ENCODE measurements around the gene SLC9A3.

SLC9A3 gene

GRCh38 chr5:457195-457961 lies 66.9 kb downstream of the SLC9A3 start:
- TF ChIP-seq, protein P1, sequence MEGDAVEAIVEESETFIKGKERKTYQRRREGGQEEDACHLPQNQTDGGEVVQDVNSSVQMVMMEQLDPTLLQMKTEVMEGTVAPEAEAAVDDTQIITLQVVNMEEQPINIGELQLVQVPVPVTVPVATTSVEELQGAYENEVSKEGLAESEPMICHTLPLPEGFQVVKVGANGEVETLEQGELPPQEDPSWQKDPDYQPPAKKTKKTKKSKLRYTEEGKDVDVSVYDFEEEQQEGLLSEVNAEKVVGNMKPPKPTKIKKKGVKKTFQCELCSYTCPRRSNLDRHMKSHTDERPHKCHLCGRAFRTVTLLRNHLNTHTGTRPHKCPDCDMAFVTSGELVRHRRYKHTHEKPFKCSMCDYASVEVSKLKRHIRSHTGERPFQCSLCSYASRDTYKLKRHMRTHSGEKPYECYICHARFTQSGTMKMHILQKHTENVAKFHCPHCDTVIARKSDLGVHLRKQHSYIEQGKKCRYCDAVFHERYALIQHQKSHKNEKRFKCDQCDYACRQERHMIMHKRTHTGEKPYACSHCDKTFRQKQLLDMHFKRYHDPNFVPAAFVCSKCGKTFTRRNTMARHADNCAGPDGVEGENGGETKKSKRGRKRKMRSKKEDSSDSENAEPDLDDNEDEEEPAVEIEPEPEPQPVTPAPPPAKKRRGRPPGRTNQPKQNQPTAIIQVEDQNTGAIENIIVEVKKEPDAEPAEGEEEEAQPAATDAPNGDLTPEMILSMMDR (IDR thresholded peaks at IDR 0.05; ENCODE audit: low read depth, low read length): no peak
- DNase-seq (ENCODE audit: low read depth, low spot score): no peak
- no peak overlapping the region for H3K4me3 ChIP-seq (ENCODE audit: low read depth, low read length)
- in situ Hi-C loops (cut with HindIII; ENCODE audit: low sequenced_read_pairs): no loop called here

- in situ Hi-C loops (cut with HindIII; ENCODE audit: low sequenced_read_pairs): no loop called here
- TF ChIP-seq, protein P1 (IDR thresholded peaks at IDR 0.05; ENCODE audit: low read depth, low read length): no peak
- no peak for DNase-seq (ENCODE audit: low read depth, low spot score)
These were observed 67.7 kb downstream of the SLC9A3 start for GRCh38 chr5:456351-457194.

DNA sequence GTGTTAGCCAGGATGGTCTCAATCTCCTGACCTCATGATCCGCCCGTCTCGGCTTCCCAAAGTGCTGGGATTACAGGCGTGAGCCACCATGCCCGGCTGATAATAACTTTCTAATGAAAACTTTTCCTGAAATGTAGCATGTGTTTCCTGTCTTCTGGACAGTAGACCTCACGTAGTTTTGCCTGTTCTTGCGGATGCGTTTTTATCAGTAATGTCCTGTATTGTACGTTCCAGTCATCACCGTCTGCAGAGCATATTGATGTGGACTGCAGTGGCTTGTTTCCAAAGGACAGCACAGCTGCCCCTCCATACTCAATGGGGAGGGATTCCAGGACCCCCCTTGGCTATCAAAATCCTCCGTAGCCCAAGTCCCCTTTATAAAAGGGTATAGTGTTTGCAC lies 68.4 kb downstream of the SLC9A3 start:
- TF ChIP-seq, protein P1 (IDR thresholded peaks at IDR 0.05; ENCODE audit: low read depth, low read length): no peak
- in situ Hi-C loops (cut with HindIII; ENCODE audit: low sequenced_read_pairs): no loop called here
- H3K4me3 ChIP-seq (ENCODE audit: low read depth, low read length): no peak overlapping the region
- DNase-seq (ENCODE audit: low read depth, low spot score): no peak

More at GRCh38 chr5:456351-457194, 67.7 kb downstream of the SLC9A3 start:
- no peak overlapping the region for H3K4me3 ChIP-seq (ENCODE audit: low read depth, low read length)

- TF ChIP-seq, protein P1 (IDR thresholded peaks at IDR 0.05; ENCODE audit: low read depth, low read length): no peak
- in situ Hi-C loops (cut with HindIII; ENCODE audit: low sequenced_read_pairs): no loop called here
- no peak overlapping the region for H3K4me3 ChIP-seq (ENCODE audit: low read depth, low read length)
- no peak for DNase-seq (ENCODE audit: low read depth, low spot score)
These were observed 69.3 kb downstream of the SLC9A3 start for GRCh38 chr5:454936-455335.

DNA sequence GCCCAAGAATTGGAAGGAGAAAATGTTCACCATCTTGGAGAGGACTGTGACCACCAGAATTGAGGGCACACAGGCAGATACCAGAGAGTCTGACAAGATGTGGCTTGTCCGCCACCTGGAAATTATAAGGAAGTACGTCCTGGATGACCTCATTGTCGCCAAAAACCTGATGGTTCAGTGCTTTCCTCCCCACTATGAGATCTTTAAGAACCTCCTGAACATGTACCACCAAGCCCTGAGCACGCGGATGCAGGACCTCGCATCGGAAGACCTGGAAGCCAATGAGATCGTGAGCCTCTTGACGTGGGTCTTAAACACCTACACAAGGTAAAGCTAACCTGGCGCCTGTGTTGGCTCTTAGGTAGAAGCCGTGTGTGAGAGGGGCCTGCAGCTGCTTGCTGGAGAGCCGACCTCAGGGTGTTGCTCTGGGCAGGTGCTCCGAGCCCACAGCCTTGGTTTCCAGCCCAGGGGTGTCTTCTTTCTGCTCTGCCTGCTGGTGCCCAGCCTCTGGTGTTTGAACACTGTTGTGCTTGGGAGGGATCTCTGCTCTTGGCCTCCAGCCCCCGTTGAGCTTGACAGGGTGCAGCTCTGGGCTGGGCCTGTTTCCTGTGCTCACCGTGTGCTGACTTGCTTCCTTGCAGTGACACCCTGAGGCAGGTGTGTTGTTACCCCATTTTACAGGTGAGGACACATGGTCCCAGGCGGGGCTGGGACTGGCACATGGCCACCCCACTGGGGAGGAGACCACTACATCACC lies 70.3 kb downstream of the SLC9A3 start:
- in situ Hi-C loops (cut with HindIII; ENCODE audit: low sequenced_read_pairs): no loop called here
- TF ChIP-seq, protein P1 (IDR thresholded peaks at IDR 0.05; ENCODE audit: low read depth, low read length): no peak
- no peak overlapping the region for H3K4me3 ChIP-seq (ENCODE audit: low read depth, low read length)
- no peak for DNase-seq (ENCODE audit: low read depth, low spot score)

GRCh38 chr5:452978-453710 lies 71.1 kb downstream of the SLC9A3 start:
- no peak for DNase-seq (ENCODE audit: low read depth, low spot score)
- TF ChIP-seq, protein P1 (IDR thresholded peaks at IDR 0.05; ENCODE audit: low read depth, low read length): no peak
- in situ Hi-C loops (cut with HindIII; ENCODE audit: low sequenced_read_pairs): no loop called here
- H3K4me3 ChIP-seq (ENCODE audit: low read depth, low read length): no peak overlapping the region
